ENCODE data around the gene RIC8B.
"Not testable (repeated sequence)": the region's sequence is repeated elsewhere in the genome, so short reads cannot be mapped to it uniquely, and the experiment has no call there.

DNA sequence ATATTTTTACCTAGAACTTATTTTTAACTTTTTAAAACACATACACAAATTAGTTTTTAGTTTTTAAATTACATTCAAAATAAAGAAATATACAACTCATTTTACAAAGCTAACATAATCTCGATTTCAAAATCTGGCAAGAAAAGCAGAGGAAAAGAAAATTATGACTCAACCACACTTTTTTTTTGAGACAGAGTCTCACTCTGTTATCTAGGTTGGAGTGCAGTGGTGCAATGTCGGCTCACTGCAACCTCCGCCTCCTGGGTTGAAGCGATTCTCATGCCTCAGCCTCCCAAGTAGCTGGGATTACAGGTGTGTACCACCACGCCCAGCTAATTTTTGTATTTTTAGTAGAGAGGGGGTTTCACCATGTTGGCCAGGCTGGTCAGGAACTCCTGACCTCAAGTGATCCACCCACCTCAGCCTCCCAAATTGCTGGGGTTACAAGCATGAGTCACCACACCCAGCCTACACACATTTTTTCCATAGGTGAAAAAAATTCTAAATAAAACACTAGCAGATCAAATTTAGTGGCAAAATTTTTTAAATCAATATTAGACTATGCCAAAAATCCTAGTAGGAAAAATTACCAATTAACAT, 47.8 kb upstream of the RIC8B start:
- TF ChIP-seq, protein P1, sequence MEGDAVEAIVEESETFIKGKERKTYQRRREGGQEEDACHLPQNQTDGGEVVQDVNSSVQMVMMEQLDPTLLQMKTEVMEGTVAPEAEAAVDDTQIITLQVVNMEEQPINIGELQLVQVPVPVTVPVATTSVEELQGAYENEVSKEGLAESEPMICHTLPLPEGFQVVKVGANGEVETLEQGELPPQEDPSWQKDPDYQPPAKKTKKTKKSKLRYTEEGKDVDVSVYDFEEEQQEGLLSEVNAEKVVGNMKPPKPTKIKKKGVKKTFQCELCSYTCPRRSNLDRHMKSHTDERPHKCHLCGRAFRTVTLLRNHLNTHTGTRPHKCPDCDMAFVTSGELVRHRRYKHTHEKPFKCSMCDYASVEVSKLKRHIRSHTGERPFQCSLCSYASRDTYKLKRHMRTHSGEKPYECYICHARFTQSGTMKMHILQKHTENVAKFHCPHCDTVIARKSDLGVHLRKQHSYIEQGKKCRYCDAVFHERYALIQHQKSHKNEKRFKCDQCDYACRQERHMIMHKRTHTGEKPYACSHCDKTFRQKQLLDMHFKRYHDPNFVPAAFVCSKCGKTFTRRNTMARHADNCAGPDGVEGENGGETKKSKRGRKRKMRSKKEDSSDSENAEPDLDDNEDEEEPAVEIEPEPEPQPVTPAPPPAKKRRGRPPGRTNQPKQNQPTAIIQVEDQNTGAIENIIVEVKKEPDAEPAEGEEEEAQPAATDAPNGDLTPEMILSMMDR (IDR thresholded peaks at IDR 0.05; ENCODE audit: control extremely low read depth in 1 of 3, insufficient read depth in 1 of 3, low read depth in 1 of 3, low read length in 3 of 3): not testable (repeated sequence)
- TF ChIP-seq POLR2AphosphoS5 (IDR thresholded peaks at IDR 0.05; ENCODE audit: low read depth, low read length); EZH2 (IDR thresholded peaks at IDR 0.05; ENCODE audit: low read depth, low read length, severe bottlenecking); CREB1 (IDR thresholded peaks at IDR 0.05); SIN3A (conservative IDR thresholded peaks at IDR 0.05 in 1 of 2, IDR thresholded peaks at IDR 0.05 in 1 of 2; ENCODE audit: low read depth in 1 of 2, low read length in 2 of 2); HDAC6 (IDR thresholded peaks at IDR 0.05; ENCODE audit: low read depth, low read length); ZNF274 (IDR thresholded peaks at IDR 0.05; ENCODE audit: borderline replicate concordance, extremely low read depth, low read length); SP1 (IDR thresholded peaks at IDR 0.05; ENCODE audit: low read depth, low read length); GTF2F1 (IDR thresholded peaks at IDR 0.05; ENCODE audit: borderline replicate concordance, low read depth, low read length); POLR2A (IDR thresholded peaks at IDR 0.05; ENCODE audit: control extremely low read depth in 1 of 2, low read depth in 2 of 2, low read length in 2 of 2); HDAC2 (IDR thresholded peaks at IDR 0.05; ENCODE audit: borderline replicate concordance in 1 of 2, low read depth in 2 of 2, low read length in 2 of 2): not testable (repeated sequence)
- TF ChIP-seq, protein P2, sequence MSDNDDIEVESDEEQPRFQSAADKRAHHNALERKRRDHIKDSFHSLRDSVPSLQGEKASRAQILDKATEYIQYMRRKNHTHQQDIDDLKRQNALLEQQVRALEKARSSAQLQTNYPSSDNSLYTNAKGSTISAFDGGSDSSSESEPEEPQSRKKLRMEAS (IDR thresholded peaks at IDR 0.05): not testable (repeated sequence)
